GM21447 (cell line): ENCODE measurements around the gene TMTC4.

ENCODE experiments used
- ATAC-seq: cut with Tn5 transposase; IDR thresholded peaks from one replicate; pipeline ENCODE4 v1.9.1; 2021; ENCODE audit not compliant: unreplicated experiment

The TMTC4 gene

GRCh38 chr13:100668408-100668807 is 6.2 kb downstream of the TMTC4 start:
- ATAC-seq: no peak

DNA sequence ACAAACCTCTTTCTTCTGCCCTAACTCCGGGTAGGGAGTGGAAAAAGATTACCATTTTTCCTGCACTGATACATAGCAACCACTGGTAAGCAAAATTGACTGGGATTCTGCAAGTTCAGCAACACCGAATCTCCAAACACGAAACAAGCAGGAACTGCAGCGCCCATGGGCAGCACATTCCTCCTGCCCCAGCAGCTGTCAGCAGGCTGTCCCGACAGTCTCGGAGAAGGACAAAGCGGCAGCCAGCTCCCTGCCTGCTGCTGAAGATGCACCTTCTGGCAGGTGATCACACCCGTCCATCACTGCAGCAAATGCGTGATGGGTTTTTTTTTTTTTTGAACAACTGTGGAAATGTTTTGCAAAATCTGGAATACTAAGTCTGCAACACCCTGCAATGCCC is 6.7 kb downstream of the TMTC4 start:
- no peak for ATAC-seq

DNA sequence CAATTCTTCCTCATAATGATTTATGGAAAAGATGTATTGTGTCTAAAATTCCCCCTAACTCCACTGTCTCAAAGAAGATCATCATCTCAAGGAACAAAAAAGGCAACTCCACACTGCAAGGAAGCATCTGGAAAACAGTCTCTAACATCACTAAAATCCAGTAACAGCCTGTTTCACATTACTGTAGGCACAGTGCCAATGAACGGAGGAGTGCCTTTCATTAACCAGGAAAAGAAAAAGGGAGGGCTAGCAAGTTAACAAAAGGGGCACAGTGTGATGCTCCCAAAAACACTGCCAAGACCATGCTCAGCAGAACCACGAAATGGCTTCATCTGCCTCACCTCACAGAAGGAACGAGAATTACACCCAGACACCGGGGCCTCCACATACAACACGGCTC is 8.5 kb downstream of the TMTC4 start:
- ATAC-seq: no peak

GRCh38 chr13:100665403-100665802 is 9.2 kb downstream of the TMTC4 start:
- no peak for ATAC-seq

- no peak for ATAC-seq
These were observed 10.3 kb downstream of the TMTC4 start for GRCh38 chr13:100664171-100664900.

- ATAC-seq: no peak
These were observed 12.0 kb downstream of the TMTC4 start for GRCh38 chr13:100662468-100663211.

- ATAC-seq: no peak
These were observed 13.8 kb downstream of the TMTC4 start for GRCh38 chr13:100660761-100661160.

- no peak for ATAC-seq
These were observed 15.0 kb downstream of the TMTC4 start for GRCh38 chr13:100659578-100659977.

GRCh38 chr13:100658363-100658762 is 16.2 kb downstream of the TMTC4 start:
- ATAC-seq: peak; percentile 88

DNA sequence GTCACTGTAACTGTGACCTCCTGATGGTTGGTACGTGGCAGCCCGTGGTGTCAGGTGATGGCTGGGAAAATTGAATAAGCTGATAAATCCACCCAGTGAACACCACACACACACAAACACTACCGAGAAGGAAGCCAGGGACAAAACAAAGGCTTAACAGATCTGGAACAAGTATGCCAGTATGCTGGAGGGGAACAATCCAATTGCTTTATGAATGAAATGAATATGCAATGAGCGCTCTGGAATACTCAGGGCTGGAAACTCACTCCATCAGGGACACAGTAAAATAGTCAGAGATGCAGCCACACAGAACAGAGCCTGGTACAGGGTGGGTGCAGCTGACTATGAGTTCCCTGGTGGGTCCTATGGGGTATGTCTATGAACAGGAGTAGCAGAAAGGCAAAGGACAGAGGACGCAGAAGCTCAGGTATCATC is 16.7 kb downstream of the TMTC4 start:
- ATAC-seq: peak; percentile 16

DNA sequence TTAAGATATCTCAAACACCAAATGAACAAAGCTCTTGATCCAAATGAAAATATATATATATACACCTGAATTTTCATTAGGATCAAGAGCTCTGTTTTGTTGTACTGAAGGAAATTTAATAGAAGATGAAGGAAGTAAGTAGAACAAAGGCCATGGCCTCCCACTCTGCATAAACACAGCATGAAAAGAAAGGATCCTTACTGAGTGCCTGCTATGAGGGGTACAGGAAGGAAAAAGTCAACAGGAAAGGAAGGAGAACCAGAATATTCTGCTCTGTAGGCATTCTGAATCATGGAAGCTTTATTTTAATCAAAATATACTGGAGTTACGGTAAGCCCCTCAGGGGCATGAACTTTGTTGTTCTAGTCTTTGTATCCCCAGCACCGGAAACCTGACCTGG is 22.1 kb downstream of the TMTC4 start:
- ATAC-seq: no peak

- ATAC-seq: no peak
These were observed 24.3 kb downstream of the TMTC4 start for GRCh38 chr13:100650326-100650725.

DNA sequence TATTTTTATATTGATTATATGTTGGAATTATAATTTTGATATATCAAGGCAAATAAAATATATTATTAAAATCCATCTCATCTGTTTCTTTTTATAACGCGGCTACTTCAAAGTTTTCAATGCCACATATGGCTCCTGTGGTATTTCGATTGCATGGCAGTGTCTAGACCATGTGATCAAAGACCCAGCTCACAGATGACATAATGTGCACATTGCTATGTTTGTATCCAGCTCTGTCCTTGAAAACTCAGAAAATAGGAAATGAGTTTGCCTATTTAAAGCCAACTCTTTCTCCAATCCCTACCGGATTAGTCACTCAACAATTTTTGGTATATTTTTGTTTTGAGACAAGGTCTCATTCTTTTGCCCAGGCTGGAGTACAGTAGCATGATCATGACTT is 26.2 kb downstream of the TMTC4 start:
- no peak for ATAC-seq

DNA sequence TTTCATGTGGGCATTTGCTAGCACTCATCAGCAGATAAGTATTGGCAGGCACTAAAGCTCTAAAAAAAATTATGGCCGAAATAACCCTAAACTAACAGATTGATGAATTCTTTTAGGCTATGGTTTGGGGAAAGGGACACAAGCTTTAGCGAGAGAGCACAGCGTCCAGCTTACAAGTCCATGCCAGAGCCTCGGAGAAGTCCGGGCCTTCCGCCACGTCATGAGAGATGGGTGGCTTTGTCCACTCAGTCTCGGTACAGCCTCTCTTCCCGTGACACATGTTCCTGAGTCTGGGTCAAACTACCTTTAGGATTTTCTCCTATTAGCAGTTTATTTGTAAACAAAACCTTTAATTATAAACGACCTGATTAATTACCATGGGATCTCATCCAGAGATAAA is 27.7 kb downstream of the TMTC4 start:
- ATAC-seq: no peak

DNA sequence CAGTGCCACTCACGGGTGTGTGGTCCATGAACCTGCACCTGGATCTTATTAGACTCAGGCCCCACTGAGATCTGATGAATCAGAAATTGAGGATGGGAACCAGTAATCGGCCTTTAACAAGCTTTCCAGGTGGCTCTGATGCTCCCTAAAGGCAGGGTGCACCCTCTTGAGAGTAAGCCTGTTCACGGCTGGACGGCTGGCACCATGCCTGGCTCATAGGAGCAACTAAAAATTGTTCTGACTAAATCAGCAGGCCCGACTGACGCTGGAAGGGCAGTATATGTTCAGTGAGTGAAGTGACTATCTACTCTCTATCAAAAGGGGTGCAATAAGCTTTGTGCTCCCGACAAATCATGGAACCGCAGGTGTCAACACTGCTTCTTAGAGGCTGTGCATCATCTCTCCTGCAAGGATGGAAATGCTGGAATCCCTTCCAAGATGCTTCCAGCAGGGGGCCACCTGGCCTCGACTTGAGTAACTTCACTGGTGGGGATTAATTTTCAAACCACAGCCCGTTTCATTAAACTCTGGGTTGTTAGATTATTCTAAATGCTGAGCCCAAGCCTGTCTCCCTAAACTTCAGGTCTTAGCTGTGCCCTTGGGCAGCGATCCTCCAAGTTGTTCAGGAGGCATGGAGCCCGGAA is 28.4 kb downstream of the TMTC4 start:
- no peak for ATAC-seq

GRCh38 chr13:100645382-100645781 is 29.2 kb downstream of the TMTC4 start:
- no peak for ATAC-seq

- no peak for ATAC-seq
These were observed 30.2 kb downstream of the TMTC4 start for GRCh38 chr13:100644371-100644770.

- no peak for ATAC-seq
These were observed 36.8 kb downstream of the TMTC4 start for GRCh38 chr13:100637796-100638195.

DNA sequence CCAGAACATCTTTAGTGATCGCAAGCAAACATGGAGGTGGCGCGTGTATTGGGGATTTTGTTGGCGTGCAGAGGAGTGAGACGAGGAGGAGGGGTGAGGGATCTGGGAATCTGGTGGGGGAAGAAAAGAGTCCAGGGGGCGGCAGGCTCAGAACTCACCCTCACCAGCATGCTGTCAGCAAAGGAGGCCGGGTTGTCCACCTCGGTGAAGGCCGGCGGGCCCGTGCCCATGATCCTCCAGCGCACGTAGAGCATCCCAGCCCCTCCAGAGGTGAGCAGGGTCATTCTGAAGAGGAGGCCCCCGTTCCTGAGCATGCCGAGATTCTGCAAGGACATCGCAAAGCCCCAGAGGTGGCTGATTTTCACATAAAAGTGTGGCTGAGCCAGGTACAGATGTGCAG is 37.2 kb downstream of the TMTC4 start:
- no peak for ATAC-seq

GRCh38 chr13:100636441-100636840 is 38.2 kb downstream of the TMTC4 start:
- ATAC-seq: no peak

DNA sequence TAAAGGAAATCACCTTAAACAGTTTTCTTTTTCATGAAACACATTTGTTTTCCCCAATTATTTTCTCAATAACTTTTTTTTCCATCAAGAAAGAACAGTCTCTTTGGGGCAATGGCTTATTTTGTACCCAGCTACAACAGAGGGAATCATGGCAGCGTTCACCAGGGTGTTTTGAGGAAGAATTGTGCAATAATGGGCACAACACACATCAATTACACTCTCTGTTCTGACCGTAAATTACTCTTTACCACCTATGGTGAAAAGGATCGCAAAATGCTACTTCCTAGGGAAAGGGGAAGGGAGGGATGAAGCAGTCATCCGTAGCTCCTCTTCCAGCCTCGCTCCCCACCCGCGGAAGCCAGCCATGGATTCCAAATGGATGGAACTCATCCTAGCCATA is 38.6 kb downstream of the TMTC4 start:
- ATAC-seq: no peak

DNA sequence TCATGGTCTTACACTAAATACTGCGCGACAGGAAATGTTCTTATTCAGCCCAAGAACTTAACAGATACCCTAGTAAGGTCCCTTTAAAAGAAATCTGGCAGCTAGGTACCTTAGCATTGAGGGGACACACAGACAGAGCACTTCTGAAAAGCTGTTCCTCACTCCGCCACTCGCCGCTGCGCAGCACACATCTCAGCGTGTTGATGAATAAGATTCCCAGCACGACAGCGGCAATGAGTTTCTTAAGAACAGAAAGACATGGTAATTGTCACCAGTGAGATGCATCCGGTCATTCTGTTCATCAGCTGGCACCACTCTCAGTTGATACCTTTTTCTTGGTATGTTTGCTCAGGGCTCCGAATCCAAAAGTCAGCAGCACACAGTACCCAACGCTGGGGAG is 39.9 kb downstream of the TMTC4 start:
- no peak for ATAC-seq
